IPS DF 4.7 (cell line): ENCODE measurements around the gene PNCK.

Source experiments
- DNase-seq: peaks from one replicate; pipeline ENCODE4 v3.0.0-alpha.2; 2013; ENCODE audit warnings: low spot score; ENCODE audit errors: extremely low read depth

PNCK gene

DNA sequence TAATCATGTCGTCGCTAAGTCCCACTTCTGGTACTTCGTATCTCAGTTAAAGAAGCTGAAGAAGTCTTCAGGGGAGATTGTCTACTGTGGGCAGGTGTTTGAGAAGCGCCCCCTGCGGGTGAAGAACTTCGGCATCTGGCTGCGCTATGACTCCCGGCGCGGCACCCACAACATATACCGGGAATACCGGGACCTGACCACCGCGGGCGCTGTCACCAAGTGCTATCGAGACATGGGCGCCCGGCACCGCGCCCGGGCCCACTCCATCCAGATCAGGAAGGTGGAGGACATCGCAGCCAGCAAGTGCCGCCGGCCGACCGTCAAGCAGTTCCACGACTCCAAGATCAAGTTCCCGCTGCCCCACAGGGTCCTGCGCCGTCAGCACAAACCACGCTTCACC, 11.3 kb downstream of the PNCK start:
- DNase-seq, result no peak

DNA sequence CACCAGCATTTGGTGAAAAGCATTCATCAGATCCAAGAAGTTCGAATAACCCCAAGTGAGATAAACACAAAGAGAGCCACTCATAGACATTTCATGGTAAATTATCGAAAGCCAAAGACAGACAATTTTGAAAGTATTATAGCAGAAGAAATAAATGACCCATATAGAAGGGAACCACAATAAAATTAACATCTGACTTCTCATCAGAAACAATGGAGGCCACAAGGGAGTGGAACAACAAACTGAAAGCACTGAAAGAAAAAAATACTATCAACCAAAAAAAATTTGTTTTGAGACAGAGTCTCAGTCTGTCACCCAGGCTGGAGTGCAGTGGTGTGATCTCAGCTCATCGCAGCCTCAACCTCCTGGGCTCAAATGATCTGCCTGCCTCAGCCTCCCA, 14.3 kb downstream of the PNCK start:
- DNase-seq, result no peak

DNA sequence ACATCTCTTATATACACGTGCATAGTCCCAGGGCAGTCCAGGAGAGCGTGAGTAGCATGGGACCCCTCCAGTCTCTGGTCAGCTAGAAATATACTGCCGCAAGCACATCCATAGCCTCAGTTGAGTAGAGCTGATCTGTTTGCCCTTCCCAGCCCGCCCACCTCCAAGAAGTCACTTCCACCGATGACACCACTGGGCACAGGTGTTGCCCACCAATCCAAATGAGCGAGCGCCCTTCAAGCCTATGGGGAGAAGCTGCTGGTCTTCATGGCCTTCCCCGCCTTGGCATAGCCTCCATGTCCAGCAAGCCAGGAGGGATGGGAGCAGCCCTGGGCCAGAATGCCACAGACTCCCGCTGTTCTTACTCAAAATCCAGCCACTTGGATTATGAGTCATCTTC, 16.5 kb downstream of the PNCK start:
- no peak for DNase-seq

DNA sequence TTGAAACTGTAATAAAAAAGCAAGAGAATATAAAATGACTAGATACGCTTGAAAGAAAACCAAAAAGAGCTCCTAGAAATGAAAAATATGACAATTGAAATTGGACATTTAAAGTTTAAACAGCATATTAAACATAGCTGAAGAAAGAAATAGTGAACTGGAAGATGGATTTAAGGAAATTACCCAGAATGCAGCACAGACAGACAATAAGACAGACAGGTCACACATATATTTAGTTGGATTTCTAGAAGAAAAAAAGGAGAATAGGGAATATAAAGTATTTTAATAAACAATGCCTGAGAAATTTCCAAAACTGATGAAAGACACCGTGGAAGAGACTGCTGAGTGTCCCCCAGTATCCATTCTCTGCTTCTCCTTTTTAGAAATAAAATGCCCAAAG, 20.1 kb downstream of the PNCK start:
- no peak for DNase-seq

DNA sequence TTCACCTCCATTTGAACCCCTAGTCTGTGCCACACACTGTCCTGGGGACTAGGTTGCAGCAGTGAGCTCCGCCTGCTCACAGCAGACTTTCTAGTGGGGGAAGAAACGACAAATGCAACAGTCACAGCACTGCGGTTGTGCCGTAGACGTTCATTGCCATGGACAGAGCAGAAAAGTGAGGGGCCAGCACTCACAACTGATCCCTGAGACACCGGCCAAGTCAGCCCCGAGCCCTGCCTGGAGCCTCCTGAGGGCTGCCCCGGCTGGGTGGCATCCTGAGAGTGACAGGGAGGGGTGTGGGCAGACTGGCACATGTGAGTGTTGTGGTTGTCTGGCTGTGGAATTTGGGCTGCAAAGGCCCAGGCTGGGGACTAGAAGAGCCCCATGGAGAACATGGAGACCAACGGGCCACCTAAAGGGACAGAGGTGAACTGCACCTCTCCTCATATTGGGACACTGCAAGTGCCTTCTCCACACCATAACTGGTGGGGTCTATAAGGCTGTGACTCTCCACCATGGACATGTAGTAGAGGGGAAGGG, 22.0 kb downstream of the PNCK start:
- DNase-seq, result no peak

DNA sequence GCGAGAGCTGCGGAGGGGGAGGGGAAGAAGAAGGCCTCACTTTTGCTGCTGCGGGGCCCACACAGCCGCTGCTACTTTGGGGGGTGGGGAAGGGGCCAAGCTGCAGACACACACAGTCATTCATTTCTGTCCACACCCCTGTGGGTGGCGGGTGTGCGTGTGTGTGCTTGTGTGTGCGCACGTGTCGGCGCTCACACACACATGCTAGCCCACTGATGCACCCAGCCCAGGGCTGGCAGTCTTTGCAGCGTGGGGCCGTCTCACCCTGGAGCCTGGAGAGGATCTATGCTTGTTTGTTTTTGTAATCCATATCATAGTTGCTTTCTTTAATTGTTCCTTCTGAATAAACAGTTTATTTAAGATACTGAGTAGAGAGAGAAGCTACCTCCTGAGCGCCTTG, 22.7 kb downstream of the PNCK start:
- no peak for DNase-seq

DNA sequence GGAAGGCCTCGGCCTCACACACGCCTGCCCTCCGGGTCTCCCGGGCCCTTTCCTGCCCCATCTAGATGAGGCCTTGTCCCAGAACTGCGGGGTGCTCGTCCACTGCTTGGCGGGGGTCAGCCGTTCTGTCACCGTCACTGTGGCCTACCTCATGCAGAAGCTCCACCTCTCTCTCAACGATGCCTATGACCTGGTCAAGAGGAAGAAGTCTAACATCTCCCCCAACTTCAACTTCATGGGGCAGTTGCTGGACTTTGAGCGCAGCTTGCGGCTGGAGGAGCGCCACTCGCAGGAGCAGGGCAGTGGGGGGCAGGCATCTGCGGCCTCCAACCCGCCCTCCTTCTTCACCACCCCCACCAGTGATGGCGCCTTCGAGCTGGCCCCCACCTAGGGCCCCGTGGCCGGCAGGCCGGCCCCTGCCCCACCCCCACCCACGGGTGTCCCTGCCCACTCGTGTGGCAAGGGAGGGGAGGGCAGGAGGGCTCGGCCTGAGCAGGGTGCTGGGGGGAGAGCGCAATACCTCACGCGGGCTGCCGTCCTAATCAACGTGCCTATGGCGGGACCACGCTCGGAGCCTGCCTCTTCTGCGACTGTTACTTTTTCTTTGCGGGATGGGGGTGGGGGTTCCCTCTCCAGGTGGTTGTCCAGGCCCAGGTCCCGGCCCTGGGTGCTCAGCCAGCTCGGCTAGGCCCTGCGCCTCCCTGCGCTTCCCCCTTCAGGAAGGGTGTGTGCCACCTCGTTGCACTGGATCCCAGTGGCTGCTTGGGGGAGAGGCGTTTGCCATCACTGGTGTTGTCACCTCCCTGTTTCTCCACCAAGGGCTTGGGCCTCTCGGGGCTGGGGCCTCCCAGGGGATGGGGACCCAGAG, 23.5 kb downstream of the PNCK start:
- no peak for DNase-seq

DNA sequence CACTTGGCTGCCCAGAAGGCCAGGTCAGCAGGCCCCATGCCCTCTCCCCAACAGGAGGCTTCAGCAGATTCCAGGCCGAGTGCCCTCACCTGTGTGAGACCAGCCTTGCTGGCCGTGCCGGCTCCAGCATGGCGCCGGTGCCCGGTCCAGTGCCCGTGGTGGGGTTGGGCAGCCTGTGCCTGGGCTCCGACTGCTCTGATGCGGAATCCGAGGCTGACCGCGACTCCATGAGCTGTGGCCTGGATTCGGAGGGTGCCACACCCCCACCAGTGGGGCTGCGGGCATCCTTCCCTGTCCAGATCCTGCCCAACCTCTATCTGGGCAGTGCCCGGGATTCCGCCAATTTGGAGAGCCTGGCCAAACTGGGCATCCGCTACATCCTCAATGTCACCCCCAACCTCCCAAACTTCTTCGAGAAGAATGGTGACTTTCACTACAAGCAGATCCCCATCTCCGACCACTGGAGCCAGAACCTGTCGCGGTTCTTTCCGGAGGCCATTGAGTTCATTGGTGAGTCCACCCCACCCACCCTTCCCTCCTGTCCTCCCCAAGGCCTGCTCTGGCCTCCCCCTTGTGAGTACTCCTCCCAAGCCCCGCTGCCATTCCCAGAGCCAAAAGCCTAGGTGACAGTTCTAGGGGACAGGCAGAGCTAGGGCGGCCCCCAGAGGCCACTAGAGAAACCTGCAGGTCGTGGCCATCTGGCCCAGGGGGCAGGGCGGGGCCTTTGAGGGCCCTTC, 24.3 kb downstream of the PNCK start:
- DNase-seq, result no peak

DNA sequence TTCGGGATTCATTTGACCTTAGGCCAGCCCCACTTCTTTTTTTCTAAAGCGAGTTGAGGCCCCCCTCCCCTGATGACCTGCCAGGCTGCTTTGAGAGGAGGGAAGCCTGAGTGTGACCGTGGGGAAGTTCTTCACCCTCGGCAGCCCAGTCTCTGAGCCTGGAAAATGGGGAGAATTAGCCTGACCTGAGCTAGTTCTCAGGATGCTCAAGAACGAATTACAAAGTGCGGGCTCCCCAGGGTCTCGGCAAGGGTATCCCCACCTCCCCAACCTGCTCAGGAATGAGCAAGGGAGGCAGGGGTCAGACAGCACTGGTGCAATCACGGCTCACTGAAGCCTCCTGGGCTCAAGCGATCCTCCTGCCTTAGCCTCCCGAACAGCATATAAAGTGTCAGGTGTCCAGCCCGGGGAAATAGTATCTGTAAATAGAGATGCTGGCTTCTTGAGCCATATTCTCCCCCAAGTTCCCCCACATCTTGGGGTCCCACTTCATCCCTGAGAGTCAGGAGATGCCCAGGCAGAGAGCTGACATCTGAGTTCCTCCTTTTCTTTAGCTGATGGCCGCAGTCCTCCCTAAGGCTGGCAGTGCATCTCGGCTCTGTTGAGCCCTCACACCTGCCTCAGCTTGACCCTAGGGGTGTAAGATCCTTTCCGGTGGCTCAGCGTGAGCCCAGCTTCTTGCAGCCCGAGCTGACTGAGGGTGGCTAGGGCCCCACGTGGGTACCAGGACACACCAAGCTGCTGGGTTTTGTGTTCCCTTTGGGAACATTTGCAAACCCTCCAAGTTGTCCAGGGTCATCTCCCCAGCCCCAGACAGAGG, 25.0 kb downstream of the PNCK start:
- no peak for DNase-seq

DNA sequence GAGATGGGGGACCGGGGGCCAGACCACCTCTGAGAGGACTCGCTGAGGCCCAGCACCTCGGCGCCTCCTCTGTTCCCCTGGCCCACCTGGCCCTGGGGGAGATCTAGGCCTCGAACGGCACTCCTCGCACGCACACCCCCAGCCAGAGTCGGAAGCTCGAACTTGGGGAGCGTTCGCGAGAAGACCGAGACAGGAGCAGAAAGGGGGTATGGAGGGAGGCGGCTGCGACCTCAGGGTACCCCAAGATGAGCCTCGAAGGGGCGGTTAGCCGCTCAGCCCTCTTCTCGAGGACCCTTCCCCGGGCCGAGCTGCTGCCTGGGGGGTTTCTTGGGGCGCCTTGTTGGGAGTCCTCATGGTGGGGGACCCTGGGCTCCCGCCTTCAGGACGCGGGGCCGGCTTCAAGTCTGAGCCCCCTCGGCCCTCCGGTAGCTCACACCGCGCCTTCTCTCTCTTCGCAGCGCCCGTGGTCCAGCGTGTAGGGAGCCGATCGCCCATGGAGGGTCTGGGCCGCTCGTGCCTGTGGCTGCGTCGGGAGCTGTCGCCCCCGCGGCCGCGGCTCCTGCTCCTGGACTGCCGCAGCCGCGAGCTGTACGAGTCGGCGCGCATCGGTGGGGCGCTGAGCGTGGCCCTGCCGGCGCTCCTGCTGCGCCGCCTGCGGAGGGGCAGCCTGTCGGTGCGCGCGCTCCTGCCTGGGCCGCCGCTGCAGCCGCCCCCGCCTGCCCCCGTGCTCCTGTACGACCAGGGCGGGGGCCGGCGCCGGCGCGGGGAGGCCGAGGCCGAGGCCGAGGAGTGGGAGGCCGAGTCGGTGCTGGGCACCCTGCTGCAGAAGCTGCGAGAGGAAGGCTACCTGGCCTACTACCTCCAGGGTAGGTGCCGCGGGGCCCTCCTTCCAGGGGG, 25.9 kb downstream of the PNCK start:
- no peak for DNase-seq

DNA sequence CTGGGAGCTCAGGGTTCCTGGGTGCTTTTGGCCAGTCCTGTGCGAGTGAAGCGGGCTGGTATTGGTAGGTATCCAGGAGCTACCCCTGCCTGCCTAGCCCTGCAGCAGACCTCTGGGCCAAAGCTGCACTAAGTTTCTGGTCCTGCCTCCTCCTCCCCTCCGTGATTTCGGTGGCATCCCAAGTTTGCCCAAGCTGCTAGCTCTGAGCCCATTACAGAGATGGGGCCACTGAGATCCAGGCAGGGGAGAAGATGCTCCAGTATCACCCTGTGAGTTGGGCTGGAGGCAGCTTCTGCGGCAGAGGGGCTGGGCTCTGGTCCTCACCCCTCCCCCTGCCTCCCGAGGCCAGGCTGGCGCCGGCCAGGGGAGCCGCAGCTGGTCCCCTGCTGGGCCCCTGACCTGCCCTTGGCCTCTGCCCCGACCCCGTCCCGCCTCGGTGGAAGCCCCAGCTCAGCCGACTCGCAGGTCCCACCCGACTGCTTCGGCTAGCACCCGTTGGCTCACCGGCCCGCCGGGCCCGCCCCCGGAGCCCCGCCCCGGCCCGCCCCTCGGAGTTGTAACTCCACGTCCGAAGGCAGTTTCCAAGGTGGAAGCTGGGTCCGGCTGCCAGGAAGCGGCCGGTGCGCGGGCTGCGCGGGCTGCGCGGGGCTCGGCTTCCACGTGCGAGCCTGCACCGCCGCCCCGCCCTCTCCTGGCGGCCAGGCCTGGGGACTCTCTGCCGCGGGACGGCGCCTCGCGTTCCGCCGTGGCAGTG, 26.8 kb downstream of the PNCK start, which contains the start of gene DUSP9:
Gene DUSP9 (plus strand): TSS at position 584 of the 754 bp plus-strand sequence. CDS start 751 bp downstream, outside the sequence.
- no peak for DNase-seq

DNA sequence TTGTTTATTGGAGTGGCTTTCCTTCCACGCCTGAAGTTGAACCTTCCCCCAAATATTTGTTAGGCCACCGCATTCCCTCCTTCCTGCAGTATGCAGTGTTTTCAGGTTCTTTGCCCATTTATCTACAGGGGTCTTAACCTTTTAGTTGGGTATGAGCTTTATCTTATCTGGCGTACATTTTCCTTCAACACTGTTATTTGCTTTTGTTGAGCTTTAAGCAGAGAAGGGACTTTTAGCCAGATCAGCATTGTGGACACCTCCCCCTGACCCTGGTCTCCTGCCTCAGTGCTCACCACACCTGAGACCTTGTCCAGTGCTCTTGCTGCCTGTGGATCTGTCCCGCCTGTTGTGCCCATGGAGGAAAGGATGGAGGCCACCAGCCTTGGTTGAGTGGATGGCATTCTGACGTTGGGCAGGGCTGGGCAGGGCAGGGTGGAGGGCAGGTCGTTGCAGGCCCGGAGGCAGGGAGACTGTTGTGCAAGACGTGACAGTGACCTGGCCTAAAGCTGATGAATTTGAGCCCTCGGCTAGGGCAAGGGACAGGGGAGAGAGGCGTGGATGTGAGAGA, 27.6 kb downstream of the PNCK start:
- no peak for DNase-seq

DNA sequence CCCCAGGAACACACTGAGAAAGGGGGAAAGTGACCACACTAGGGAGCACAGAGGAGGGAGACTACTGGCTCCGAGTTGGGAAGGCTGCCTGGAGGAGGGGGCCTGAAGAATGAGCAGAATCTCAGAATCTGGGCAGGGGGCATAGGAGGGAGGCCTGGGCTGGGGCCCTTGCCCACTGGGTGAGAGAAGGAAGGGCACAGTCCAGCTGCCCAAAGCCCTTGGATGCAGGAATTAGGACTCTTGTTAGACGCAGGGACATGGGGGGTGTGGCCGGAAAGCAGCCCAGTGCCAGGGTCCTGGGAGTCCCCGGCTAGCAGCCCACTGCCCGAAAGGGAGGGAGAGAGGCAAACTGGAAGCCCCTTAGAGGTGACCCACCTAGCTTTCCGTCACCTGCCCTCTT, 28.5 kb downstream of the PNCK start:
- DNase-seq, result no peak

DNA sequence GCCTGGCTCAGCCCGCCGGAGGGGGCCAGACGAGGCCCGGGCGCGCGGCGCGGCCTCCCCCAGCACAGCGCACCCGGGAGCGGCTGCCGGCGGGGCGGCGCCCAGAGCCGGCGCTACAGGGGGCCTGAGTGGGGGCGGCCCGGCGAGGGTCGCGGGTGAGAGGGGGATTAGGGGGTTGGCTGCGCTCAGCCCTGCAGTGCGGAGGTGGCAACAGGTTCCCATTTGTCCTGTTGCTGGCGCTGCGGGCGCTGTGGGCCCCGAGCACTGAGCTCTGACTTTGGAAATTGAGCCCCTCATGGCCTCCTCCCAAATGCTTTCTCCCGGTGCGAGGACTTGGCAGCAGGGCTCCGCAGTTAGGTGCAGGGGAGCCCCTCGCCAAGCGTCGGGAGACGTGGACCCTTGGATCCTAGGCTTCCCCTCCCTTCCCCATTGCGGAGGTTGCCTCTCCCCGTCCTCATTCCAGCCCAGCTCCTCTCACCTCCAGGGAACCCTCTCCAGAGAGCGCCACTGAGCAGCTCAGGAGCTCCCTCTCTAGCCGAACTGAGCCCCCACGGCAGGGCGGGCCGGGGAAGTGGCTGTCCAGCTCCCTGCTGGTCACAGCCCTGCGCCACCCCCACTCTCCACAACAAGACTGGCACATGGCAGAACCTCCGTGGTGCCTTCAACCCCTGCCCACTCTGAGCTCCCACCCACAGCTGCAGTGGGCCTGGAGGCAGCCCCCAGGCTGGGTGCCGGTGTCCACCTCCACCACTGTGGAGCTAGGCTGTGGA, 29.1 kb downstream of the PNCK start:
- DNase-seq, result no peak

DNA sequence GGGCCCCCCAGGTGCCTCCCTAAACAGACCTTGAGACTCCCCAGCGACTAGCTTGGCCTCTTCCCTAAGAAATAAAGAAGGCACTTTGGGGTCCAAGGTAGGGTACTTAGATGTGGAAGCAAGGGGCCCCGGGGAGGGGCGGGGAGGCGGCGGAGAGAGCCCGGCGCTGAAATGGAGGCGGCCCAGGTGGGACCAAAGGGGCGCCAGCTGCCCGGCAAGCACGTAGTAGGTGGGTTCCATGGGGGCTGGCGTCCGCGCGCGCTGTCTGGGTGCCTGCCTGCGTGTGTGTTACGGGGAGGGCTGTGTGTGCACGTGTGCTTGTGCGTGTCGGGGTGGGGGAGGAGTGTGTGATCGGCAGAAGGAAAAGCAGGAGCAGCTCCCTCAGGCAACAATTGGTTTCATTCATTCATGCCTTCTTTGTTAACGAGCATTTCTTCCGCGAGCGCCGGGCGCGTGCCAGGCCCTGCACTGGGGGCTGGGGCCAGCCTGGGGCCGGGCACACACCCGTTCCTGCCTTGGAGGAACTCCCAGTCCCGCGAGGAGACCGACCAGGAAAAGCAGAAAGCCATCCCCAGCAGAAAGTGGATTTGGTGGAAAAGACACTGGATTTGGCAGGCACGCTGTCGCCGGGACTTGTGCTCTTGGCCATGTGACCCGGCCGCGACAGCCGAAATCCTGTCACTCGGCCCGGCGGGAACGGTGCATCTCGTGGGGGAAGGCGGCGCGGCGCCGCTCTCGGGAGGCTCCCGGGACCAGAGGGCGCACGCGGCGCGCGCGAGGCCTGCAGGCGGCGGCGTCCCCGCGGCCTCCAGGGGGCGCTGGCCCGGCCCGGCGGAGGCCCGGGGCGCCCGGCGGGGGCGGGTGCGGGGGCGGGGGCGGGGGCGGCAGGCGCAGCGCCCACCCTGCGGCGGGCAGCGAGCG, 29.9 kb downstream of the PNCK start:
- no peak for DNase-seq

DNA sequence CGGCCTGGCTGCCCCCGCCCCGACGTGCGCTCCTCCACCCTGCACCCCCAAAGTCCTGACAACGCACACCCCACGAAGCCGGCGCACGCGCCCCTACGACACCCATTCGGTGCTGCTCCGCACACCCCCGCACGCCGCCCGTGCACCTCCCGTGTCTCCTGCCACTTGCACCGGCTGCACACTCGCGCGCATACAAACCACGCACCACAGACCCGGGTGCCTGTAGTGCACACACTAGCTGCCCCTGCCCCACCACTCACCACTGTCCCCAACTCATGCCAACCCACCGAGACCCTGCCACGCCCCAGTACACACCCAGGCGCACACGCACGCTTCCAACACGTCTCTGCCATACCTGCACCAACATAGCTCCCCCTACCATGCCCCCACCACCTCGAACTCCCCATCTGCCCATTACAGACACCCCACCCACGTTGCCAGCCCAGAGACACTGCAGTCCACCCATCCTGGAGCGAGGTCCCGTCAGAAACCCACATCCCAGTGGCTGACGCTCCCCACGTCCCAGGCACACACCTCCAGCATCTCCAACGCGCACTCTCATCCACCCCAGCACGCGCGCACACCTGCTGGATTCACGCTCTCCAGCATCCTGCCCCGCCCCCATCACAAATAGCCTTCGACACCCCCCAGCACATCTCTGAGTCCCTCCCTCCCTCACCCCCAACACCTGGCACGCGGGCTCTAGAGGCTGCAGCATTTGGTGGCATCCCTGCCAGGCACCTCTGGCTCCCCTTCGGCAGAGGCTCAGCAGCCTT, 30.8 kb downstream of the PNCK start:
- DNase-seq, result no peak
